ELF-1 (cell line): ENCODE measurements around the gene CD22.

Experiments used
- DNase-seq: peaks from one replicate; pipeline ENCODE4 v3.0.0-alpha.2; 2016; ENCODE audit warnings: low read depth, low spot score

CD22 gene

DNA sequence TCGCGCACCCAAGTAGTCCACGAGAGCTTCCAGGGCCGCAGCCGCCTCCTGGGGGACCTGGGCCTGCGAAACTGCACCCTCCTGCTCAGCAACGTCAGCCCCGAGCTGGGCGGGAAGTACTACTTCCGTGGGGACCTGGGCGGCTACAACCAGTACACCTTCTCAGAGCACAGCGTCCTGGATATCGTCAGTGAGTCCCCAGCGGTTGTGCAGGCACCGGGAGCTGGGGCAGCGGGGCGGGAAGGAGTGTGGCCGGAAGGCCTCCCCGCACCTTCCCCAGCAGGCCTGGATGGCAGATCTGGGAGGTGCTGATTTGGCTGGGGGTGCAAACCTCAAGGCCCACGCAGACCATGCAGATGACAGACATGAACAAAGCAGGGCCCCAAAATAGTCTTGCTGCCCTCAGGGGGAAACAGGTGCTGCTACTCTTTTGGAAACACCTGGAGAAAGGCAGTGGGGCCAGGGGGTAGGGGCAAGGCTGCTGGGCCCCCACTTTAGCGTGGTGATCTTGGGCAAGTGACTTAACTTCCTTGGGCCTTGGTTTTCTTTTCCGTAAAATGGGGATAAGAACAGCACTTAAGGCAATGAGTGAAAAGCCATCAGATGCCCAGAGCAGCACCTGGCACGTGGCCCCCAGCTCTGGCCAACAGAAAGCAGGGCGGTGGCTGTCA lies 33.1 kb upstream of the CD22 start:
- DNase-seq: peak; percentile 41

DNA sequence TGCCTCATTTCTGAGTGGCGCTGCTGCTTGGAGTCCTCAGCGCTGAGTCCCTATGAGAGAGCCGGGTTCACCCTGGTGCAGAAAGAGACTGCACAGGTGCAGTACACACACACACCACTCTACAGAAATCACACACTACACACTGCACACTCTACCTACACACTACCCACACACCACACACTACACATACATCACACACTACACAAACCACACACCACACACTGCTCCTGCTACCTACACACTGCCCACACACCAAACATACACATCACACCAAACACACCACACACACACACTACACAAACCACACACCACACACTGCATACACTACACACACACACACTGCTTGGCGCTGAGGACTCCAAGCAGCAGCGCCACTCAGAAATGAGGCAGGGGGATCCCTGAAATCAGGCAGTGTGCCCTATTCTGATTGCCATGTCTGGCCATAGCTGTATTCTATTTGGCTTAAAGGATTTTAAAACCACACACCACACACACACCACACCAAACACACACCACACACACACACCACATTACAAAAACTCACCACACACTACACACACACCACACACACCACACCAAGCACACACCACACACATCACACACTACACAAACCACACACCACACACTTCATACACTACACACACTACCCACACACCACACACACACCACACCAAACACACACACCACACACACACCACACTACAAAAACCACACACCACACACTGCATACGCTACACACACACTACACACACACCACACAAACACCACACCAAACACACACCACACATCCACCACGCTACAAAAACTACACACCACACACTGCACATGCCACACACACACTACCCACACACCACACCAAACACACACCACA lies 32.1 kb upstream of the CD22 start:
- no peak for DNase-seq

- no peak for DNase-seq
These were observed 31.5 kb upstream of the CD22 start for GRCh38 chr19:35297515-35297848.

- DNase-seq: no peak
These were observed 31.1 kb upstream of the CD22 start for GRCh38 chr19:35297922-35298321.

DNA sequence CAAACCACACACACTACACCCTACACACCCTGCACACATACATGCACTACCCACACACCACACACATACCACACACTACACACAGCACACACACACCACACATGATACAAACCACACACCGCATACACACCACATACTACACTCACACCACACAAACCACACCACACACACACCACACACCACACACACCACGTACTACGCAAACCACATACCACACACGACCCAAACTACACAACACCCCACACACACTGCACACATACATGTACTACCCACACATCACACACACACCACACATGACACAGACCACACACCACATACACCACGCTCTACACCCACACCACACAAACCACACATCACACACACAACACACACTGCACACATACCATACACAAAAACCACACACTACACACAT lies 30.4 kb upstream of the CD22 start:
- DNase-seq: no peak

DNA sequence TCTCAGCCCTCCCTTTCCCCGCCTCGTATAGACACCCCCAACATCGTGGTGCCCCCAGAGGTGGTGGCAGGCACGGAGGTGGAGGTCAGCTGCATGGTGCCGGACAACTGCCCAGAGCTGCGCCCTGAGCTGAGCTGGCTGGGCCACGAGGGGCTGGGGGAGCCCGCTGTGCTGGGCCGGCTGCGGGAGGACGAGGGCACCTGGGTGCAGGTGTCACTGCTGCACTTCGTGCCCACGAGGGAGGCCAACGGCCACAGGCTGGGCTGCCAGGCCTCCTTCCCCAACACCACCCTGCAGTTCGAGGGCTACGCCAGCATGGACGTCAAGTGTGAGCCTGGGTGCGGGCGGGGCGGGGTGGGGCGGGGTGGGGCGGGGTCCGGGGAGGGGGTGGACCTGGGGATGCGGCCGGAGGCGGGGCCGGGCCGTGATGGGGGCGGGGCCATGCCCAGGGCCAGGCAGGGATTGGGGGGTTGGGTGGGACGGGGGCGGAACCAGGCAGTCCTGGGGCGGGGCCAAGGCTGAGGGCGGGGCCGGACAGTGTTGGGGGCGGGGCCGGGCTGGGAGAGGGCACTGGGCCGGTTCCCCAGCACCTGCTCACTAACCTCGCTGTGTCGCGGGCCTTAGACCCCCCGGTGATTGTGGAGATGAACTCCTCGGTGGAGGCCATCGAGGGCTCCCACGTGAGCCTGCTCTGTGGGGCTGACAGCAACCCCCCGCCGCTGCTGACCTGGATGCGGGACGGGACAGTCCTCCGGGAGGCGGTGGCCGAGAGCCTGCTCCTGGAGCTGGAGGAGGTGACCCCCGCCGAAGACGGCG lies 29.3 kb upstream of the CD22 start:
- DNase-seq: no peak

DNA sequence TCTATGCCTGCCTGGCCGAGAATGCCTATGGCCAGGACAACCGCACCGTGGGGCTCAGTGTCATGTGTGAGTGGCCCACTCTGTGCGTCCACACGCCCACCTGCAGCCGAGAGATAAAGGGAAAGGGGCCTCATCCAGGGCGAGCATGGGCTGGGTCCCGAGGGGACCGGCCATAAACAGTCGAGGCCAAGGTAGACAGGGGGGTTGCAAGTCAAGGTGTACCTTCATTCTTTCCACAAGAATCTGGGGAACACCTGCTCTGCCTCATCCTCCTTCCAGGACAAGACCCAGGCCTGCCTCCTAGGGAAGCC lies 28.7 kb upstream of the CD22 start:
- DNase-seq: no peak

DNA sequence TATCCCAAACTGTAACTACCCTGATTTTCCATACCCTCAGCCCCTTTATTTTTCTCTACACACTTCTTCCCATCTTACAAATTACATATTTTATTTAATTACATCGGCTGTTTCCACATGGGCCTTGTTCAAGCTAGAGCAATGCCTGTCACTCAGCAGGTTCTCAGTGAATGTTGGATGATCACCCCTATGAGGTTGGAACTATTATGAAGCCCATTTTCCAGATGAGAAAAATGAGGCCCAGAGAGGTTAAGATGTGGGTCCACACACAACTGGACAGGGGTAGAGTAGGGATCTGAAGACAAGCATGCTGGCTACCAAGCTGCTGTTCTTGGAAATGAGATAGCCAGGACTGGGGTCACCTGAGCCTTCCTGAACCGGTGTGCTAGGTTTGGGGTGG lies 27.0 kb upstream of the CD22 start:
- no peak for DNase-seq

DNA sequence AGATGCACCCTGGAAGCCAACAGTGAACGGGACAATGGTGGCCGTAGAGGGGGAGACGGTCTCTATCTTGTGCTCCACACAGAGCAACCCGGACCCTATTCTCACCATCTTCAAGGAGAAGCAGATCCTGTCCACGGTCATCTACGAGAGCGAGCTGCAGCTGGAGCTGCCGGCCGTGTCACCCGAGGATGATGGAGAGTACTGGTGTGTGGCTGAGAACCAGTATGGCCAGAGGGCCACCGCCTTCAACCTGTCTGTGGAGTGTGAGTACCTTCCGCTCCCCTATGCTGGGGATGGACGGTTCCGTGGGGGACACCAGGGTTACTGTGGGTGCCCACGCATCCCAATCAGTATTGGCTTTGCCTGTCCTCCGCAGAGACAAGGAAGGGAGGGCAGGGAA lies 26.5 kb upstream of the CD22 start:
- no peak for DNase-seq

DNA sequence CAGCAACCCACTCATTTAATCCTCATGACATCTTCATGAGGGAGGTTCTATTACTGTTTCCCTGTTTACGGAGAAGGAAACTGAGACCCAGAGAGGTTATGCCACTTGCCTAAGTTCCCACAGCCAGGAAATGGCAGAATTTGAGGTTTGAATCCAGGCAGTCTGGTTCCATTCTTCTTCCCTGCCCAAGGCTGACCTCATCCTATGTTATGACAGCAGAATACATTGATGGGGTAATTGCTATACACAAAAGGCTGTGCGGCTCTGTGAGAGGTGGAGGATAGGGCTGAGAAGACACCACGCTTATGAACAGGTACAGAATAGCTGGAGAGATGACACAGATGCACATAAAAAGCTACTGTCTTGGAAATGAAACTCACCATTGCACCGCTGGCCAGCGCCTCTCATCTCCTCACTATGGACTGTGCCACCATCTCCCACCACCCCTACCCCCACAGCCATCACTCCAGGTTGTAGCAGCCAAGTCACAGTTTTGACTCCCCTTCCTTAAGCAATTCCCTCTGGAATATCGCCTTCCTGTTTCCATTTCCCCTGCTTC lies 25.6 kb upstream of the CD22 start:
- no peak for DNase-seq

DNA sequence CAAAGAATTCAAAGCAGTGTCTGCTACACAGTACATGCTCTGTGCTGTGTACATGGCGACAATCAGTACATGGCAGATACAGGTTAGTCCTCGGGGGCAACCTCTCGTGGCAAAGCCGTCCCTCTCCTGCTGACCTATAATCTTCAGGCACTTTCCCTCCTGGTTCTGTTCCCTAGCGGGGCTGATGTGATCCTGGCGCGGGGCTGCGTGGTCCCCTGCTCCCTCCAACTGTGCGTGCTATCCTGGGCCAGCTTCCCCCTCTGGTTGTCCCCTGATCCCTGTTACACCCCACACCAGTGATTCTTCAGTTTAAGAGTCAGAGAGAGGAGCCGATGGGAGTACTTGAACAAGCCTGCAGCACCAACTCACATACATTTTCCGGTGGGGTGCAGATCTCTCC lies 25.0 kb upstream of the CD22 start:
- no peak for DNase-seq

GRCh38 chr19:35305181-35305580 lies 23.8 kb upstream of the CD22 start:
- DNase-seq: no peak

GRCh38 chr19:35306473-35307246 lies 22.3 kb upstream of the CD22 start:
- peak; percentile 78 for DNase-seq

GRCh38 chr19:35307931-35308330 lies 21.1 kb upstream of the CD22 start:
- no peak for DNase-seq

GRCh38 chr19:35308910-35309309 lies 20.1 kb upstream of the CD22 start:
- no peak for DNase-seq

GRCh38 chr19:35309481-35310279 lies 19.3 kb upstream of the CD22 start:
- peak; percentile 93 for DNase-seq

- DNase-seq: no peak
These were observed 18.7 kb upstream of the CD22 start for GRCh38 chr19:35310331-35310730.

DNA sequence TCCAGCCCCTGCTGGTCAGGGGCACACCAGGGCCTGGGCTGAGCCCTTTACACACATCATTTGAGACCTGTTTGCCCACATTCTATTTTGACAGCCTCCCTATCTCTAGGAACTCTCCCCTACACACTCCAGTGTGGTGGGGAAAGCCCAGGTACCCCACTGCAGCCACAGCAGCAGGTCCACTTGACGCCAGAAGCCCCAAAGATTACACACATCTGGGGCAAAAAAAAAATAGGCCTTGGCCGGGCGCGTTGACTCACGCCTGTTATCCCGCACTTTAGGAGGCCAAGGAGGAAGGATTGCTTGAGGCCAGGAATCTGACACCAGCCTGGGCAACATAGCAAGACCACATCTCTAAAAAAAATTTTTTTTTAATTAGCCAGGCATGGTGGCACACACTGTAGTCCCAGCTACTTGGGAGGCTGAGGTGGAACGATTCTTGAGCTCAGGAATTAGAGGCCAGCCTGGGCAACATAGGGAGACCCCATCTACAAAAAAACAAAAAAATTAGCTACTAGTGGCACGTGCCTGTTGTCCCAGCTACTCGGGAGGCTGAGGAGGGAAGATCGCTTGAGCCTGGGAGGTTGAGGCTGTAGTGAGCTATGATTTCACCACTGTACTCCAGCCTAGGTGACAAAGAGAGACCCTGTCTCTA lies 18.0 kb upstream of the CD22 start:
- DNase-seq: peak; percentile 43

DNA sequence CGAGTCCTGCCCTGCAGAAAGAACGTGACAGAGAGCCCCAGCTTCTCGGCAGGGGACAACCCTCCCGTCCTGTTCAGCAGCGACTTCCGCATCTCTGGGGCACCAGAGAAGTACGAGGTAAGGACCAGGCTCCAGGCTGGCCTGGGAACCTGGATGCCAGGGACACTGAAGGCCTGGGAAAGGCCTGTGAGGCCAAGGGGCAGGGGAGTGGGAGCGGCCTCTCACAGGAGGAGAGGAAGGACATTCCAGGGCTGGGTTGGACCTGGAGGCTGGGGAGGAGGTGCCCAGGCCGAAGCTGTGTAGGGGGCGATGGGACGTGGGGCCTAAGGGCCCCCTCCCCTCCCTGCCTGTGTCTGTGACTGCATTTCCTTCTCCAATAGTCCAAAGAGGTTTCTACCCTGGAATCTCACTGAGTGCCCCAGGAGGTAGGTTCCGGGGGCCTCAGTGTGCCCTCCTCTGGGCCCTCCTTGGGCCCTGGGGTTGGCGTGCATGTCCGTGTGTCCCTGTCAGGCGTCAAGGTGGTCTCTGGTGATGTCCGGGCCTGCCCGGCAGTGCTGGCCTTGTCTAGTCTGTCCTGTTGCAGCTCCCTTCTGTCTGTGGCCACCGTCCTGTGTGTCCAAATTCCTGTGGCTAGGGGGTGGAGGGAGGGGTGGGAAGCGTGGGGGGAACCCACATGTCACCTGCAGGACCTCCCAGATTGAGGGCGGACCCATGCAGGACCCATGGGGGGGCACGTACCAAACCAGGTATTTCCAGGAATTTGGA lies 16.9 kb upstream of the CD22 start:
- DNase-seq: no peak
